ENCODE measurements around the gene TRPM5.

- TF ChIP-seq CTCF (IDR thresholded peaks at IDR 0.05) (no peak), EZH2 (IDR thresholded peaks at IDR 0.05; ENCODE audit: borderline replicate concordance, insufficient read depth, low read depth, low read length, poor library complexity, severe bottlenecking) (no peak)
Observed at GRCh38 chr11:2406451-2406850, 37.9 kb downstream of the TRPM5 start.
